ENCODE measurements around the gene COPA.

GRCh38 chr1:160358073-160358472, 15.0 kb upstream of the COPA start:
- TF ChIP-seq CTCF (IDR thresholded peaks at IDR 0.05) (no peak), POLR2A (IDR thresholded peaks at IDR 0.05) (no peak)
